PFSK-1 (cell line): ENCODE measurements around the gene BMP4.

Experiments used
- FOXP2 ChIP-seq: optimal IDR thresholded peaks from 2 replicates; pipeline ENCODE3; 2011; ENCODE audit warnings: borderline replicate concordance, control low read depth, inconsistent platforms; ENCODE audit not compliant: insufficient read depth; ENCODE audit errors: extremely low read length, extremely low read depth
- POLR2AphosphoS5 ChIP-seq: IDR thresholded peaks from 2 replicates; pipeline ENCODE4 v1.6.1; 2012; ENCODE audit warnings: low read depth, mild to moderate bottlenecking, control low read depth, low read length, moderate library complexity
- REST ChIP-seq, 2 experiments: IDR thresholded peaks; 2 replicates each; pipeline versions ENCODE4 v1.6.1 to v1.8.0; 2011 to 2012; ENCODE audit warnings: low read depth in 2 of 2, low read length in 2 of 2, control low read depth in 1 of 2, inconsistent platforms in 1 of 2, mild to moderate bottlenecking in 1 of 2, moderate library complexity in 1 of 2; ENCODE audit not compliant: insufficient read depth in 1 of 2
- SIN3A ChIP-seq: IDR thresholded peaks from 2 replicates; pipeline ENCODE4 v1.6.1; 2012; ENCODE audit warnings: mild to moderate bottlenecking, low read length, moderate library complexity, borderline replicate concordance; ENCODE audit not compliant: insufficient read depth
- TAF1 ChIP-seq: IDR thresholded peaks from 2 replicates; pipeline ENCODE4 v1.6.1; 2012; ENCODE audit warnings: low read length, control low read depth, borderline replicate concordance; ENCODE audit not compliant: insufficient read depth

Gene BMP4

GRCh38 chr14:53963320-53964227 is 6.9 kb upstream of the BMP4 start:
- TF ChIP-seq FOXP2 = no peak
- no peak for TF ChIP-seq SIN3A
- TF ChIP-seq REST (IDR thresholded peaks at IDR 0.05; ENCODE audit: insufficient read depth in 1 of 2, low read depth in 2 of 2, low read length in 2 of 2) = no peak
- TF ChIP-seq TAF1 = no peak
- TF ChIP-seq POLR2AphosphoS5 = no peak

- TF ChIP-seq FOXP2 = no peak
- no peak for TF ChIP-seq SIN3A
- no peak for TF ChIP-seq TAF1
Observed at GRCh38 chr14:53962953-53963319, 6.3 kb upstream of the BMP4 start.

GRCh38 chr14:53958628-53959027 is 2.0 kb upstream of the BMP4 start:
- TF ChIP-seq REST (IDR thresholded peaks at IDR 0.05; ENCODE audit: insufficient read depth in 1 of 2, low read depth in 2 of 2, low read length in 2 of 2) (no peak), FOXP2 (no peak)

GRCh38 chr14:53957739-53958138 is 1.1 kb upstream of the BMP4 start:
- TF ChIP-seq SIN3A = no peak
- TF ChIP-seq TAF1 = no peak
- no peak for TF ChIP-seq REST (IDR thresholded peaks at IDR 0.05; ENCODE audit: insufficient read depth in 1 of 2, low read depth in 2 of 2, low read length in 2 of 2)
- no peak for TF ChIP-seq FOXP2
- TF ChIP-seq POLR2AphosphoS5 = no peak

- TF ChIP-seq FOXP2 (no peak), TAF1 (no peak), SIN3A (no peak)
Observed at GRCh38 chr14:53955671-53956426, 776 bp downstream of the BMP4 start.

- TF ChIP-seq SIN3A (no peak), TAF1 (no peak), POLR2AphosphoS5 (no peak), FOXP2 (no peak), REST (IDR thresholded peaks at IDR 0.05; ENCODE audit: insufficient read depth in 1 of 2, low read depth in 2 of 2, low read length in 2 of 2) (no peak)
Observed at GRCh38 chr14:53955229-53955556, 1.4 kb downstream of the BMP4 start.
